NCI-H345 treated with DMSO at 0.1 percent for 48 hours (cell line): ENCODE data around the gene ANXA2.
"Not testable (repeated sequence)": the region's sequence is repeated elsewhere in the genome, so short reads cannot be mapped to it uniquely, and the experiment has no call there.

Source experiments
- DNase-seq: peaks from one replicate; lab custom pipeline; 2025; ENCODE audit not compliant: unreplicated experiment; lab: John Stamatoyannopoulos, UW

Gene ANXA2

GRCh38 chr15:60397772-60398445 lies at the start of gene ANXA2:
Gene ANXA2, minus strand, starts transcription at chr15:60397986. Its CDS starts 11,911 bp downstream, at chr15:60386075.
- no peak for DNase-seq

- no peak for DNase-seq
These were observed 46.6 kb upstream of the ANXA2 start for GRCh38 chr15:60444289-60444912.

- no peak for DNase-seq
These were observed 45.0 kb upstream of the ANXA2 start for GRCh38 chr15:60442763-60443162.

- DNase-seq = no peak
These were observed 44.4 kb upstream of the ANXA2 start for GRCh38 chr15:60442031-60442650.

- DNase-seq = no peak
These were observed 43.5 kb upstream of the ANXA2 start for GRCh38 chr15:60441331-60441730.

- DNase-seq = no peak
These were observed 40.9 kb upstream of the ANXA2 start for GRCh38 chr15:60438646-60439045.

GRCh38 chr15:60428935-60429334 lies 31.1 kb upstream of the ANXA2 start:
- no peak for DNase-seq

- DNase-seq = no peak
These were observed 29.2 kb upstream of the ANXA2 start for GRCh38 chr15:60426870-60427508.

- no peak for DNase-seq
These were observed 27.7 kb upstream of the ANXA2 start for GRCh38 chr15:60425461-60425860.

- DNase-seq = no peak
These were observed 26.2 kb upstream of the ANXA2 start for GRCh38 chr15:60424006-60424405.

- no peak for DNase-seq
These were observed 25.8 kb upstream of the ANXA2 start for GRCh38 chr15:60423537-60423936.

- DNase-seq = no peak
These were observed 23.8 kb upstream of the ANXA2 start for GRCh38 chr15:60421544-60421943.

GRCh38 chr15:60420203-60420716 lies 22.5 kb upstream of the ANXA2 start:
- DNase-seq = no peak

- DNase-seq = no peak
These were observed 22.0 kb upstream of the ANXA2 start for GRCh38 chr15:60419753-60420152.

GRCh38 chr15:60418096-60418495 lies 20.3 kb upstream of the ANXA2 start:
- no peak for DNase-seq

- no peak for DNase-seq
These were observed 19.3 kb upstream of the ANXA2 start for GRCh38 chr15:60417112-60417511.

- no peak for DNase-seq
These were observed 18.7 kb upstream of the ANXA2 start for GRCh38 chr15:60416484-60416883.

- DNase-seq = no peak
These were observed 16.4 kb upstream of the ANXA2 start for GRCh38 chr15:60414016-60414682.

GRCh38 chr15:60413231-60413824 lies 15.5 kb upstream of the ANXA2 start:
- DNase-seq = no peak

- DNase-seq = not testable (repeated sequence)
These were observed 15.0 kb upstream of the ANXA2 start for GRCh38 chr15:60412807-60413206.
